Kidney (tissue), 11 donors: ENCODE data around the gene SLC35F5. TPM values are rescaled to one million over a fixed set of nuclear protein-coding genes. Genes with fewer than 3 reads are reported as not detected.
"Not testable (repeated sequence)": the region's sequence is repeated elsewhere in the genome, so short reads cannot be mapped to it uniquely, and the experiment has no call there.

ENCODE experiments used
- DNase-seq, 5 donors: peaks; one replicate each; pipeline ENCODE4 v3.0.0-alpha.2; 2013 to 2020
- FAIRE-seq: peaks from 2 replicates; lab custom pipeline; 2012; peaks lifted over from hg19 to GRCh38; lab: Jason Lieb, UNC
- H3K27ac ChIP-seq, 2 donors: one replicate each; pipeline ENCODE4 v1.7.0; 2013; ENCODE audit warnings: low read depth in 2 of 2, low read length in 2 of 2, inconsistent platforms in 1 of 2
- H3K27me3 ChIP-seq: one replicate; pipeline ENCODE4 v1.7.1; 2013; ENCODE audit warnings: low read length, inconsistent platforms; ENCODE audit not compliant: control insufficient read depth, insufficient read depth
- H3K36me3 ChIP-seq, 3 donors: one replicate each; pipeline versions ENCODE4 v1.7.0 to v1.7.1; 2013; ENCODE audit warnings: low read length in 3 of 3, control low read depth in 1 of 3, inconsistent platforms in 1 of 3; ENCODE audit not compliant: insufficient read depth in 3 of 3, control insufficient read depth in 2 of 3
- H3K4me1 ChIP-seq, 3 donors: one replicate each; pipeline versions ENCODE4 v1.7.0 to v1.7.1; 2013; ENCODE audit warnings: low read length in 3 of 3, inconsistent platforms in 1 of 3, low read depth in 1 of 3; ENCODE audit not compliant: control insufficient read depth in 2 of 3, insufficient read depth in 2 of 3
- H3K4me3 ChIP-seq, 3 donors: one replicate each; pipeline versions ENCODE4 v1.7.0 to v1.8.1; 2013; ENCODE audit warnings: low read length in 3 of 3, control low read depth in 1 of 3, inconsistent platforms in 1 of 3
- H3K9ac ChIP-seq, 3 donors: one replicate each; pipeline versions ENCODE4 v1.7.0 to v1.7.1; 2013; ENCODE audit warnings: low read length in 3 of 3, control low read depth in 1 of 3, inconsistent platforms in 1 of 3
- H3K9me3 ChIP-seq, 3 donors: one replicate each; pipeline versions ENCODE4 v1.7.0 to v1.7.1; 2013; ENCODE audit warnings: low read length in 3 of 3, control low read depth in 1 of 3, inconsistent platforms in 1 of 3; ENCODE audit not compliant: control insufficient read depth in 2 of 3, insufficient read depth in 1 of 3
- intact Hi-C: fragments of 100-400 bp; cut with DNase I; formaldehyde crosslinking; loops from one replicate; pipeline ENCODE4 v1.11.1; 2022
- microRNA-seq: library from miRNA; unstranded; fragments of <30 nt; microRNA quantifications from one replicate; pipeline ENCODE4 v1.2.0, GENCODE V29; 2020
- polyA plus RNA-seq: library from polyadenylated mRNA; stranded (reverse); fragments of 350-450 nt; fragmentation: Illumina TruSeq; extraction: RNeasy Lipid Tissue Mini Kit (QIAGEN cat#74804); gene quantifications from one replicate; pipeline ENCODE4 v1.2.3, GENCODE V29; 2014; ENCODE audit warnings: low read depth, low replicate concordance; ENCODE audit not compliant: insufficient read depth
- total RNA-seq: library from RNA; stranded (reverse); fragmentation: NEBNext Ultra II Directional; extraction: Animal tissue kit (Norgen Biotek cat#: 25700); gene quantifications from one replicate; pipeline ENCODE4 v1.2.1, GENCODE V29; 2021
- donor health status: control.
- donor health status: control.
- donor health status: DM: yes; HTN: yes; CAD: no.
- donor health status: Normal renal cell carcinoma (clear cell type).

Gene SLC35F5
- total and polyA plus RNA-seq, 2 donors from 2014 or later = 49.9 to 198 TPM

GRCh38 chr2:113663285-113664060 is 93.0 kb downstream of the SLC35F5 start:
- intact Hi-C loops, H3K27ac ChIP-seq, H3K9ac ChIP-seq, DNase-seq, H3K27me3 ChIP-seq, H3K36me3 ChIP-seq, H3K4me3 ChIP-seq, H3K4me1 ChIP-seq, H3K9me3 ChIP-seq, FAIRE-seq: not testable (repeated sequence)

Small RNA genes within 50 kb of the gene (microRNA-seq; reads per million reads assigned to microRNA genes)
- gene MIR4782 = not detected

Other genes with a start within 250 kb of the SLC35F5 start
- 28.4 TPM for gene RABL2A, start 129.4 kb downstream of the SLC35F5 start, total RNA-seq
- 12.8 TPM for gene RABL2A, start 129.4 kb downstream of the SLC35F5 start, polyA plus RNA-seq
- 265 TPM for gene ACTR3, start 133.4 kb upstream of the SLC35F5 start, total RNA-seq
- 69.3 TPM for gene ACTR3, start 133.4 kb upstream of the SLC35F5 start, polyA plus RNA-seq